ENCODE results near the gene PDE6A.

The PDE6A gene

GRCh38 chr5:149944666-149945065 lies at the start of gene PDE6A:
PDE6A (minus strand) TSS chr5:149944793; CDS start chr5:149944673, 120 bp downstream.
- no peak for DNase-seq

- no peak for DNase-seq
Measured at GRCh38 chr5:149993471-149993870, 48.9 kb upstream of the PDE6A start.

- DNase-seq = peak; percentile 59 to 85
Measured at GRCh38 chr5:149990518-149991376, 46.2 kb upstream of the PDE6A start.

- DNase-seq = no peak
Measured at GRCh38 chr5:149988126-149988525, 43.5 kb upstream of the PDE6A start.

GRCh38 chr5:149982505-149982904 lies 37.9 kb upstream of the PDE6A start:
- no peak for DNase-seq

- no peak for DNase-seq
Measured at GRCh38 chr5:149981206-149981605, 36.6 kb upstream of the PDE6A start.

- no peak for DNase-seq
Measured at GRCh38 chr5:149979896-149980295, 35.3 kb upstream of the PDE6A start.

GRCh38 chr5:149975409-149975808 lies 30.8 kb upstream of the PDE6A start:
- DNase-seq = no peak

GRCh38 chr5:149969181-149969930 lies 24.8 kb upstream of the PDE6A start:
- DNase-seq = no peak

GRCh38 chr5:149966946-149967345 lies 22.4 kb upstream of the PDE6A start:
- DNase-seq = no peak

GRCh38 chr5:149963729-149964128 lies 19.1 kb upstream of the PDE6A start:
- no peak for DNase-seq

GRCh38 chr5:149962601-149963300 lies 18.2 kb upstream of the PDE6A start:
- DNase-seq = no peak

- DNase-seq = peak in 1 of 2 experiments; percentile 15
Measured at GRCh38 chr5:149961957-149962409, 17.4 kb upstream of the PDE6A start.

- peak in 1 of 2 experiments; percentile 53 for DNase-seq
Measured at GRCh38 chr5:149961186-149961685, 16.6 kb upstream of the PDE6A start.

GRCh38 chr5:149960272-149961185 lies 15.9 kb upstream of the PDE6A start, which contains the start of gene SLC26A2:
SLC26A2 (plus strand) TSS chr5:149960758; CDS start chr5:149977653, 16,895 bp downstream.
- peak; percentile 95 to 98 for DNase-seq

- peak in 1 of 2 experiments; percentile 41 for DNase-seq
Measured at GRCh38 chr5:149959406-149960236, 15.0 kb upstream of the PDE6A start.

- no peak for DNase-seq
Measured at GRCh38 chr5:149957855-149958254, 13.3 kb upstream of the PDE6A start.

- no peak for DNase-seq
Measured at GRCh38 chr5:149956685-149957084, 12.1 kb upstream of the PDE6A start.

GRCh38 chr5:149954798-149955197 lies 10.2 kb upstream of the PDE6A start:
- no peak for DNase-seq

GRCh38 chr5:149953436-149954121 lies 9.0 kb upstream of the PDE6A start:
- no peak for DNase-seq
